ENCODE measurements around the gene CHCHD4.

CHCHD4 gene

DNA sequence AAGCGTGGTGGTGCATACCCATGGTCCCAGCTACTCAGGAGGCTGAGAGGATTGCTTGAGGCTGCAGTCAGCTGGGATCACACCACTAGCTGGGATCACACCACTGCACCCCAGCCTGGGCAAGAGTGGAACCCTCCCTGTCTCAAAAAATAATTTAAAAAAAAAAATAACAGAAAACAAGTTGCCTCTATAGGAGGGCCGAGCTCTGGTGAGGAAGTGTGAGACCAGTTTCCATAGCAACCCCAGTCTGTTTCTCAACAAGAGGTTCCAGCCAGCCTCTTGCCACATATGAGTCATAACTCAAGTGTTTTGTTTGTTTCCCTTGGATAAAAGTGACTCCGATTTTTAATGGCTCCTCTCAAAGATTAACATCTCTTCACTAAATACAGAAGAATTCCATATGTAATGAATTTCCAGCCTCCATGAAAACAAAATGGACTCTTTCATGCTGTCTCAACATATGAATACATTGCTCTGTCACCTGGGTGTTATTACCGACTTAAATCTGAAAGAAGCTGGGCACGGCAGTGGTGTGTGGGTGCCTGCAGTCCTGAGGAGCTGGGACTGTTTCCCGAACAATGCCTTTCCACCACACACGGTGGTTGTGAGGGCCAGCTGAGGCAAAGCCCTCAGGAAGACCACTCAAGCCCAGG, 19.9 kb upstream of the CHCHD4 start:
- H2BK5ac ChIP-seq (ENCODE audit: low read length), result no peak overlapping the region
- H3K4ac ChIP-seq (ENCODE audit: low read depth, low read length), result no peak overlapping the region
- no peaks in the 10 kb centered on the region for H3K27me3 ChIP-seq (ENCODE audit: insufficient read depth, low read length, poor library complexity)
- peak overlapping the region; percentile 15 for H3K18ac ChIP-seq (ENCODE audit: low read length)
- no peak overlapping the region for H4K5ac ChIP-seq (ENCODE audit: low read length)
- no peak overlapping the region for H2AK5ac ChIP-seq (ENCODE audit: low read length)
- H3K9ac ChIP-seq (ENCODE audit: low read length), result no peak overlapping the region
- H3K27ac ChIP-seq (ENCODE audit: low read depth, low read length), result peak overlapping the region; percentile 75
- H3K79me1 ChIP-seq (ENCODE audit: low read length), result no peaks in the 10 kb centered on the region
- H3K36me3 ChIP-seq (ENCODE audit: control insufficient read depth, insufficient read depth, low read length), result peaks cover 3% of the 10 kb centered on the region
- no CpG with 5 or more reads among the region's 7 CpGs for WGBS (ENCODE audit: extremely low coverage, insufficient coverage, low lambda C conversion rate)
- H3K79me2 ChIP-seq (ENCODE audit: control insufficient read depth, insufficient read depth, low read length), result no peaks in the 10 kb centered on the region
- no peak overlapping the region for H4K8ac ChIP-seq (ENCODE audit: low read depth, low read length)
- H2BK15ac ChIP-seq (replicated peaks; ENCODE audit: low read depth), result no peak overlapping the region
- H3K23ac ChIP-seq (ENCODE audit: low read length), result no peak overlapping the region
- peak; percentile 99 for DNase-seq
- no peak overlapping the region for H3K4me3 ChIP-seq (ENCODE audit: low read length)
- no peak overlapping the region for H3K56ac ChIP-seq (ENCODE audit: low read length)
- no peak overlapping the region for H3K4me2 ChIP-seq (ENCODE audit: low read length)
- H3K4me1 ChIP-seq (ENCODE audit: control insufficient read depth, low read depth, low read length), result peaks cover 4% of the 10 kb centered on the region
- H2BK120ac ChIP-seq (ENCODE audit: low read depth, low read length), result no peak overlapping the region

GRCh38 chr3:14143271-14144225, 18.9 kb upstream of the CHCHD4 start:
- H2AK5ac ChIP-seq (ENCODE audit: low read length), result no peak overlapping the region
- peak; percentile 97 for DNase-seq

DNA sequence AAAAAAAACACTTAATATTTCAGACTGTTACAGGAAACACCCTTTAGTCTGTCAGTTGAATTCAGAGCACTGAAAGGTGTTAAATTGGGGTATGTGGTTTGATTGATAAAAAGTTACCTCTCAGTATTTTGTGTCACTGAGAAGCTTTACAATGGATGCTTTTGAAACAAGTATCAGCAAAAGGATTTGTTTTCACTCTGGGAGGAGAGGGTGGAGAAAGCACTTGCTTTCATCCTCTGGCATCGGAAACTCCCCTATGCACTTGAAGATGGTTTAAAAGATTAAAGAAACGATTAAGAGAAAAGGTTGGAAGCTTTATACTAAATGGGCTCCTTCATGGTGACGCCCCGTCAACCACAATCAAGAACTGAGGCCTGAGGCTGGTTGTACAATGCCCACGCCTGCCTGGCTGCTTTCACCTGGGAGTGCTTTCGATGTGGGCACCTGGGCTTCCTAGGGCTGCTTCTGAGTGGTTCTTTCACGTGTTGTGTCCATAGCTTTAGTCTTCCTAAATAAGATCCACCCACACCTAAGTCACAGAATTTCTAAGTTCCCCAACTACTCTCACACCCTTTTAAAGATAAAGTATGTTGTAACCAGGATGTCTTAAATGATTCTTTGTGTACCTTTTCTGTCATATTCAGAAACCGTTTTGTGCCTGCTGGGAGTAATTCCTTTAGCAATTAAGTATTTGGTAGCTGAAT, 18.0 kb upstream of the CHCHD4 start:
- Histone ChIP-seq H2BK5ac (ENCODE audit: low read length) (no peak overlapping the region), H3K79me2 (ENCODE audit: control insufficient read depth, insufficient read depth, low read length) (no peaks in the 10 kb centered on the region), H2BK120ac (ENCODE audit: low read depth, low read length) (no peak overlapping the region), H3K27me3 (ENCODE audit: insufficient read depth, low read length, poor library complexity) (no peaks in the 10 kb centered on the region), H3K27ac (ENCODE audit: low read depth, low read length) (peak overlapping the region; percentile 83), H3K4me2 (ENCODE audit: low read length) (no peak overlapping the region), H3K56ac (ENCODE audit: low read length) (no peak overlapping the region), H3K9ac (ENCODE audit: low read length) (no peak overlapping the region), H3K36me3 (ENCODE audit: control insufficient read depth, insufficient read depth, low read length) (peaks cover 6% of the 10 kb centered on the region), H2BK15ac (replicated peaks; ENCODE audit: low read depth) (no peak overlapping the region), H3K18ac (ENCODE audit: low read length) (no peak overlapping the region), H3K4me1 (ENCODE audit: control insufficient read depth, low read depth, low read length) (no peaks in the 10 kb centered on the region), H3K4me3 (ENCODE audit: low read length) (no peak overlapping the region), H3K79me1 (ENCODE audit: low read length) (no peaks in the 10 kb centered on the region), H3K4ac (ENCODE audit: low read depth, low read length) (no peak overlapping the region), H3K23ac (ENCODE audit: low read length) (no peak overlapping the region), H2AK5ac (ENCODE audit: low read length) (no peak overlapping the region), H4K8ac (ENCODE audit: low read depth, low read length) (no peak overlapping the region), H4K5ac (ENCODE audit: low read length) (no peak overlapping the region)
- no CpG with 5 or more reads among the region's 8 CpGs for WGBS (ENCODE audit: extremely low coverage, insufficient coverage, low lambda C conversion rate)
- no peak for DNase-seq

More at GRCh38 chr3:14143271-14144225, 18.9 kb upstream of the CHCHD4 start:
- no peak overlapping the region for H4K8ac ChIP-seq (ENCODE audit: low read depth, low read length)
- no peak overlapping the region for H3K4ac ChIP-seq (ENCODE audit: low read depth, low read length)
- no peaks in the 10 kb centered on the region for H3K79me2 ChIP-seq (ENCODE audit: control insufficient read depth, insufficient read depth, low read length)
- peaks cover 4% of the 10 kb centered on the region for H3K36me3 ChIP-seq (ENCODE audit: control insufficient read depth, insufficient read depth, low read length)
- H3K56ac ChIP-seq (ENCODE audit: low read length), result no peak overlapping the region
- H2BK120ac ChIP-seq (ENCODE audit: low read depth, low read length), result no peak overlapping the region
- no peak overlapping the region for H3K4me3 ChIP-seq (ENCODE audit: low read length)
- H3K4me2 ChIP-seq (ENCODE audit: low read length), result no peak overlapping the region
- H2BK5ac ChIP-seq (ENCODE audit: low read length), result no peak overlapping the region
- no peak overlapping the region for H3K23ac ChIP-seq (ENCODE audit: low read length)
- H4K5ac ChIP-seq (ENCODE audit: low read length), result no peak overlapping the region
- H3K79me1 ChIP-seq (ENCODE audit: low read length), result no peaks in the 10 kb centered on the region
- H3K18ac ChIP-seq (ENCODE audit: low read length), result no peak overlapping the region
- H3K27me3 ChIP-seq (ENCODE audit: insufficient read depth, low read length, poor library complexity), result no peaks in the 10 kb centered on the region
- peak overlapping the region; percentile 52 for H3K27ac ChIP-seq (ENCODE audit: low read depth, low read length)
- H3K9ac ChIP-seq (ENCODE audit: low read length), result no peak overlapping the region
- H2BK15ac ChIP-seq (replicated peaks; ENCODE audit: low read depth), result no peak overlapping the region
- peaks cover 4% of the 10 kb centered on the region for H3K4me1 ChIP-seq (ENCODE audit: control insufficient read depth, low read depth, low read length)
- WGBS (ENCODE audit: extremely low coverage, insufficient coverage, low lambda C conversion rate), result no CpG with 5 or more reads among the region's 7 CpGs

- Histone ChIP-seq H2BK120ac (ENCODE audit: low read depth, low read length) (no peak overlapping the region), H2BK15ac (replicated peaks; ENCODE audit: low read depth) (no peak overlapping the region), H3K23ac (ENCODE audit: low read length) (no peak overlapping the region), H3K18ac (ENCODE audit: low read length) (no peak overlapping the region), H3K9ac (ENCODE audit: low read length) (no peak overlapping the region), H3K4me1 (ENCODE audit: control insufficient read depth, low read depth, low read length) (no peaks in the 10 kb centered on the region), H3K4me3 (ENCODE audit: low read length) (no peak overlapping the region), H4K5ac (ENCODE audit: low read length) (no peak overlapping the region), H2AK5ac (ENCODE audit: low read length) (no peak overlapping the region), H2BK5ac (ENCODE audit: low read length) (no peak overlapping the region), H3K36me3 (ENCODE audit: control insufficient read depth, insufficient read depth, low read length) (peaks cover 6% of the 10 kb centered on the region), H3K79me2 (ENCODE audit: control insufficient read depth, insufficient read depth, low read length) (no peaks in the 10 kb centered on the region), H4K8ac (ENCODE audit: low read depth, low read length) (no peak overlapping the region), H3K27me3 (ENCODE audit: insufficient read depth, low read length, poor library complexity) (no peaks in the 10 kb centered on the region), H3K56ac (ENCODE audit: low read length) (no peak overlapping the region), H3K79me1 (ENCODE audit: low read length) (no peaks in the 10 kb centered on the region), H3K4me2 (ENCODE audit: low read length) (no peak overlapping the region), H3K4ac (ENCODE audit: low read depth, low read length) (no peak overlapping the region), H3K27ac (ENCODE audit: low read depth, low read length) (no peak overlapping the region)
- WGBS (ENCODE audit: extremely low coverage, insufficient coverage, low lambda C conversion rate), result no CpG with 5 or more reads among the region's 19 CpGs
- DNase-seq, result no peak
Observed at GRCh38 chr3:14141602-14142341, 17.1 kb upstream of the CHCHD4 start.

DNA sequence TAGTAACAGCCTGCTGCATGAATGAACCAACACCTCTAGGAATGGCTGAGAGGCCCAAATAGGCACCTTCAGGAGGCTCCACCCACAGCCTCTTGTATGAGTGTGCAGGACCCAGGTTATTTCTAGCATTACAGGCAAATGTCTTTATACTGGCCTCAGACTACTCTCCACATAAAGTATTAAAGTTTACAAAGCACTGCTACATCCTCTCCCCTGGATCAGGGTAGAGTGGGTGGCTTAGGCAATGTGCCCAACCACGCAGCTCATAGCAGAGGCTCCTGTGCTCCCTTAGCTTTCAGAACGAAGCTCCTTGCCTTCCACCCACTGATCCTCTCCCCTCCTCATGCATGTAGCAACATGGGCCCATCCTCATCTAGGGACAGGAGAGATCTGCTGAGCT, 16.5 kb upstream of the CHCHD4 start:
- H3K79me2 ChIP-seq (ENCODE audit: control insufficient read depth, insufficient read depth, low read length), result no peaks in the 10 kb centered on the region
- H4K5ac ChIP-seq (ENCODE audit: low read length), result no peak overlapping the region
- H3K27me3 ChIP-seq (ENCODE audit: insufficient read depth, low read length, poor library complexity), result no peaks in the 10 kb centered on the region
- no peak overlapping the region for H3K9ac ChIP-seq (ENCODE audit: low read length)
- H3K4me3 ChIP-seq (ENCODE audit: low read length), result no peak overlapping the region
- no peak overlapping the region for H2BK15ac ChIP-seq (replicated peaks; ENCODE audit: low read depth)
- no peak overlapping the region for H3K56ac ChIP-seq (ENCODE audit: low read length)
- no peak overlapping the region for H2BK5ac ChIP-seq (ENCODE audit: low read length)
- no peak overlapping the region for H4K8ac ChIP-seq (ENCODE audit: low read depth, low read length)
- H3K36me3 ChIP-seq (ENCODE audit: control insufficient read depth, insufficient read depth, low read length), result peaks cover 6% of the 10 kb centered on the region
- H3K4me2 ChIP-seq (ENCODE audit: low read length), result no peak overlapping the region
- no peak for DNase-seq
- no peak overlapping the region for H3K23ac ChIP-seq (ENCODE audit: low read length)
- H3K79me1 ChIP-seq (ENCODE audit: low read length), result no peaks in the 10 kb centered on the region
- H3K4me1 ChIP-seq (ENCODE audit: control insufficient read depth, low read depth, low read length), result no peaks in the 10 kb centered on the region
- no peak overlapping the region for H3K27ac ChIP-seq (ENCODE audit: low read depth, low read length)
- no peak overlapping the region for H3K18ac ChIP-seq (ENCODE audit: low read length)
- WGBS (ENCODE audit: extremely low coverage, insufficient coverage, low lambda C conversion rate), result no CpG with 5 or more reads among the region's 2 CpGs
- H2BK120ac ChIP-seq (ENCODE audit: low read depth, low read length), result no peak overlapping the region
- H3K4ac ChIP-seq (ENCODE audit: low read depth, low read length), result no peak overlapping the region
- no peak overlapping the region for H2AK5ac ChIP-seq (ENCODE audit: low read length)
